Astrocyte (in vitro differentiated cells and primary cell): ENCODE data around the gene FAM131B. TPM values are rescaled to one million over a fixed set of nuclear protein-coding genes. Genes with fewer than 3 reads are reported as not detected.

Source experiments
- DNase-seq: peaks from one replicate; pipeline ENCODE4 v3.0.0-alpha.2; 2010; ENCODE audit warnings: low read depth
- FAIRE-seq: peaks from 2 replicates; lab custom pipeline; 2011; peaks lifted over from hg19 to GRCh38; lab: Jason Lieb, UNC
- H2AFZ ChIP-seq: 2 replicates; pipeline ENCODE4 v1.6.0; 2012; ENCODE audit warnings: low read depth, low read length, inconsistent platforms
- H3K27ac ChIP-seq: 2 replicates; pipeline ENCODE4 v1.5.1; 2011; ENCODE audit warnings: low read depth, low read length, inconsistent platforms
- H3K27me3 ChIP-seq: 2 replicates; pipeline ENCODE4 v1.6.0; 2011; ENCODE audit warnings: low read length, inconsistent platforms; ENCODE audit not compliant: insufficient read depth
- H3K36me3 ChIP-seq: 2 replicates; pipeline ENCODE4 v1.5.1; 2011; ENCODE audit warnings: low read length, inconsistent platforms; ENCODE audit not compliant: insufficient read depth
- H3K4me1 ChIP-seq: 2 replicates; pipeline ENCODE4 v1.5.1; 2011; ENCODE audit warnings: low read length, inconsistent platforms; ENCODE audit not compliant: insufficient read depth
- H3K4me2 ChIP-seq: 2 replicates; pipeline ENCODE4 v1.6.0; 2012; ENCODE audit warnings: low read length, inconsistent platforms
- H3K4me3 ChIP-seq: 2 replicates; pipeline ENCODE4 v1.5.1; 2011; ENCODE audit warnings: low read depth, mild to moderate bottlenecking, low read length, inconsistent platforms; ENCODE audit not compliant: insufficient read depth
- H3K79me2 ChIP-seq: 2 replicates; pipeline ENCODE4 v1.6.0; 2012; ENCODE audit warnings: mild to moderate bottlenecking, low read length, inconsistent platforms; ENCODE audit not compliant: insufficient read depth
- H3K9ac ChIP-seq: 2 replicates; pipeline ENCODE4 v1.6.0; 2012; ENCODE audit warnings: mild to moderate bottlenecking, low read length, inconsistent platforms
- H3K9me3 ChIP-seq: 2 replicates; pipeline ENCODE4 v1.5.1; 2012; ENCODE audit warnings: low read depth, mild to moderate bottlenecking, low read length, inconsistent platforms; ENCODE audit not compliant: insufficient read depth
- H4K20me1 ChIP-seq: 2 replicates; pipeline ENCODE4 v1.6.0; 2012; ENCODE audit warnings: low read length, inconsistent platforms; ENCODE audit not compliant: insufficient read depth
- H3K27ac Mint-ChIP-seq: one replicate; pipeline ENCODE4 v1.8.0; 2021; ENCODE audit warnings: mild to moderate bottlenecking, mixed read lengths; ENCODE audit not compliant: unreplicated experiment
- H3K27me3 Mint-ChIP-seq: one replicate; pipeline ENCODE4 v1.8.0; 2021; ENCODE audit warnings: low read depth, mixed read lengths; ENCODE audit not compliant: unreplicated experiment
- H3K36me3 Mint-ChIP-seq: one replicate; pipeline ENCODE4 v1.8.0; 2021; ENCODE audit warnings: low read depth, mixed read lengths; ENCODE audit not compliant: unreplicated experiment
- H3K4me1 Mint-ChIP-seq: one replicate; pipeline ENCODE4 v1.8.0; 2021; ENCODE audit warnings: low read depth, mixed read lengths; ENCODE audit not compliant: unreplicated experiment
- H3K4me3 Mint-ChIP-seq: one replicate; pipeline ENCODE4 v1.8.0; 2021; ENCODE audit warnings: mild to moderate bottlenecking, moderate library complexity, mixed read lengths; ENCODE audit not compliant: unreplicated experiment
- H3K9me3 Mint-ChIP-seq: one replicate; pipeline ENCODE4 v1.8.0; 2021; ENCODE audit warnings: mild to moderate bottlenecking, mixed read lengths; ENCODE audit not compliant: unreplicated experiment
- CTCF ChIP-seq: IDR thresholded peaks from 2 replicates; pipeline ENCODE4 v1.5.1; 2011; ENCODE audit warnings: low read depth, mild to moderate bottlenecking, inconsistent platforms, low read length, moderate library complexity; ENCODE audit not compliant: insufficient read depth
- EZH2 ChIP-seq: IDR thresholded peaks from 2 replicates; pipeline ENCODE4 v1.6.1; 2012; ENCODE audit warnings: mild to moderate bottlenecking, low read length, inconsistent platforms; ENCODE audit not compliant: insufficient read depth
- total RNA-seq: library from RNA; stranded (reverse); gene quantifications from 2 replicates; pipeline ENCODE4 v1.2.1, GENCODE V29; 2021

FAM131B gene
- total RNA-seq, 1 donor from 2014 or later: 7.6 TPM

DNA sequence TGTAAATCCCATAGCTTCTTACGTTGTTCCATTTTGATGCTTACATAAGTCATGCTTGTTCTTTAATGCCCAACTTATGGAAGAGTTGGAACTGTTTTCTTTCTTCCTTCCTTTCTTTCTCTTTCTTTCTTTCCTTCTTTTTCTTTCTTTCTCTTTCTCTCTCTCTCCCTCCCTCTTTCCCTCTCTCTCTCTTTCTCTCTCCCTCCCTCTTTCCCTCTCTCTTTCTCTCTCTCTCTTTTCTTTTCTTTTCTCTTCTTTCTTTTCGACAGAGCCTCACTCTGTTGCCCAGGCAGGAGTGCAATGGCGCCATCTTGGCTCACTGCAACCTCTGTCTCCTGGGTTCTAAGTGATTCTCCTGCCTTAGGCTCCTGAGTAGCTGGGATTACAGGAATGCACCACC, 18.9 kb downstream of the FAM131B start:
- H3K27ac ChIP-seq: no peak overlapping the region
- no peaks in the 10 kb centered on the region for H3K9me3 ChIP-seq
- H3K4me3 ChIP-seq: no peak overlapping the region
- Mint-ChIP-seq H3K9me3 (no peaks in the 10 kb centered on the region), H3K4me1 (no peaks in the 10 kb centered on the region), H3K36me3 (peaks cover 2% of the 10 kb centered on the region), H3K4me3 (no peak overlapping the region), H3K27ac (no peak overlapping the region), H3K27me3 (peaks cover 41% of the 10 kb centered on the region)
- FAIRE-seq (no peak), DNase-seq (no peak)
- TF ChIP-seq EZH2 (no peak), CTCF (no peak)
- no peaks in the 10 kb centered on the region for H4K20me1 ChIP-seq
- no peaks in the 10 kb centered on the region for H3K4me1 ChIP-seq
- no peaks in the 10 kb centered on the region for H3K79me2 ChIP-seq
- no peaks in the 10 kb centered on the region for H3K36me3 ChIP-seq
- no peak overlapping the region for H2AFZ ChIP-seq
- peaks cover 19% of the 10 kb centered on the region for H3K27me3 ChIP-seq
- no peak overlapping the region for H3K9ac ChIP-seq
- no peak overlapping the region for H3K4me2 ChIP-seq

- H3K36me3 ChIP-seq: no peaks in the 10 kb centered on the region
- H3K4me2 ChIP-seq: no peak overlapping the region
- no peak overlapping the region for H3K27ac Mint-ChIP-seq
- H3K27me3 Mint-ChIP-seq: peaks cover 37% of the 10 kb centered on the region
- H3K4me3 ChIP-seq: no peak overlapping the region
- TF ChIP-seq EZH2 (no peak), CTCF (no peak)
- peaks cover 2% of the 10 kb centered on the region for H3K36me3 Mint-ChIP-seq
- no peak for FAIRE-seq
- H4K20me1 ChIP-seq: no peaks in the 10 kb centered on the region
- H3K27ac ChIP-seq: no peak overlapping the region
- no peaks in the 10 kb centered on the region for H3K9me3 ChIP-seq
- H3K4me1 ChIP-seq: no peaks in the 10 kb centered on the region
- no peaks in the 10 kb centered on the region for H3K4me1 Mint-ChIP-seq
- DNase-seq: no peak
- no peak overlapping the region for H3K9ac ChIP-seq
- H3K79me2 ChIP-seq: no peaks in the 10 kb centered on the region
- no peaks in the 10 kb centered on the region for H3K9me3 Mint-ChIP-seq
- peaks cover 18% of the 10 kb centered on the region for H3K27me3 ChIP-seq
- no peak overlapping the region for H3K4me3 Mint-ChIP-seq
- H2AFZ ChIP-seq: no peak overlapping the region
Measured at GRCh38 chr7:143341842-143342241, 20.7 kb downstream of the FAM131B start.

GRCh38 chr7:143337216-143337615, 25.3 kb downstream of the FAM131B start:
- H3K36me3 ChIP-seq: no peaks in the 10 kb centered on the region
- TF ChIP-seq EZH2 (no peak), CTCF (no peak)
- peaks cover 12% of the 10 kb centered on the region for H3K27me3 ChIP-seq
- Mint-ChIP-seq H3K36me3 (no peaks in the 10 kb centered on the region), H3K27me3 (peaks cover 15% of the 10 kb centered on the region), H3K4me3 (no peak overlapping the region), H3K27ac (no peak overlapping the region), H3K4me1 (no peaks in the 10 kb centered on the region), H3K9me3 (no peaks in the 10 kb centered on the region)
- H3K4me3 ChIP-seq: no peak overlapping the region
- no peak overlapping the region for H3K4me2 ChIP-seq
- no peaks in the 10 kb centered on the region for H4K20me1 ChIP-seq
- DNase-seq (no peak), FAIRE-seq (no peak)
- H2AFZ ChIP-seq: no peak overlapping the region
- no peaks in the 10 kb centered on the region for H3K9me3 ChIP-seq
- H3K4me1 ChIP-seq: no peaks in the 10 kb centered on the region
- H3K79me2 ChIP-seq: no peaks in the 10 kb centered on the region
- H3K27ac ChIP-seq: no peak overlapping the region
- H3K9ac ChIP-seq: no peak overlapping the region
